GM19035 (cell line): ENCODE results near the gene AIF1L.

ENCODE experiments used
- ATAC-seq: cut with Tn5 transposase; IDR thresholded peaks from one replicate; pipeline ENCODE4 v1.9.1; 2021; ENCODE audit not compliant: unreplicated experiment

The AIF1L gene

DNA sequence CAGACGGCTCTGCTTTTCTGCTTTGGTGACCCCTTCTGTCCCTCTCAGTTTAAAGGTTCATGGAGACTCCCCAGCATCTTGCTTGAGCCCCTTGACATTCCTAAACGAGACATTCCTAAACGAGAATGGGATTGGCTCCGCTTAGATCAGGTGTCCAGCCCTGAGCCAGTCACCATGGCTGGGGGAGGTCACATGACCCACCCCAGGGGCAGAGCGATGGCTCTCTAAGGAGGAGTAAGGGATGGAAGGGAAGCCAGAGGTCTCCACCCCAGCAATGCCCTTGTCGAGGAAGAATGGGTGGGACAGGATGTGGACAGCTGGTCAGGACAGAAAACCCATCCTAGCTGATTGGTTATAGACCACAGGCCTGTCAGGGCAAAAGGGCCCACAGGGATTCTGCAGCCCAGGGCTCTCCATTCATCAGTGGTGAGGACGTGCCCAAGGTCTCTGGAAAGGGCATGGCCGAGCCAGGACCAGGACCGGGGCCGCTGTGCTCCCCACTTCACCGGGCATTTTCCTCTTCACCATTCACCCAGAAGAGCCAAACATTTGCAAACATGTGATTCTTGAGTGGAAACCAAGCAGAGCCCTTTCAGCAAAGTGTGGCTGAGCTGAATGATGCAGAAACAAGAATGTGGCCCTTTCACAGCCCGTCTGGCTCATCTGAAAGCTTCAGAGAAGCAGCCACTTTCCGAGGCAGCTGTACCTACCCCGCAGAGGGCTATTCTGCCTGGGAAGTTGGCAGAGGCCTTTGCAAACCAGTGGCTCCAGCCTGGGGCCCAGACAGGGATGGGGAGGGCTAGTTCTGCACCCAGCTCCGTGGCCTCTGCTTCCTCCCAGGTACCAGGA lies 19.8 kb upstream of the AIF1L start:
- ATAC-seq = no peak

DNA sequence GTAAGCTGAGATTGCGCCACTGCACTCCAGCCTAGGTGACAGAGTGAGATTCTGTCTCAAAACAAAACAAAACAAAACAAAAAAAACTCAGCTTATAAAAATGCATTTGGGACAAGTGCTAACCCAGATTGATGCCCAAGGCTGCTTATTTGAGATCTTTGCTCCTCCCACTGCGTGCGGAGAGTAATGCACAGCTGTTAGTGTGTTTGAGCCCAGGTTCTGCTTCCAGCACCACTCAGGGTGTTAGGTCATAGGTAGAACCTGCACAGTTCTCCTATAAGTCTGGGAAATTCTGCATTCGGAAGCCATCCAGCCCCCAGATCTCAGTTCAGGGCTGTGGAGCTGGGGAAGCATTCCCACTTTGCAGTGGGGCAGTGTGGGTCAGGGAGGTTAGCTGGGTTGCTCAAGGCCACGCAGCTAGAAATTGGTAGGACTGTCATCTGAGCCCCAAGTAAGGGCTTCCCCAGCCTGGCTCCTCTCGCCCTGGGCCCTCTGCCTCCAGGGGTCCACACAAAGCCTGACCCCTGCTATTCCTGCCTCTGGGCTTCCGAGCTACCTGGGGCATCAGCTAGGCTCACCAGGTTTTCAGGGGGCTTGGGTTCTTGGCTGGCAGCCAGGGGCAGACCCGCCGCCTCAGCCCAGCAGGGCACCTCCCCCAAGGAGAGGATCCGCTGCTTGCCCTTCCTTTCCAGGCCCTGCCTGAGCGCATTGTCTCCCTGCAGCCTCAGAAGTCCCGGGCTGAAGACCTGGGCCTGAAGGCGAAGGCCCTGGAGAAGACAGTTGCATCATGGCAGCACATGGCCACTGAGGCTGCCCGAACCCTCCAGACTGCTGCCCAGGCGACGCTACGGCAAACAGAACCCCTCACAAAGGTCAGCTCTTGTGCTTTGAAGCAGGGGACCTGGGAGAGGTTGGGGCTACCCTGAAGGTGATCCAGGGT lies 17.6 kb upstream of the AIF1L start:
- ATAC-seq = no peak

GRCh38 chr9:131080589-131080988 lies 15.7 kb upstream of the AIF1L start:
- no peak for ATAC-seq

DNA sequence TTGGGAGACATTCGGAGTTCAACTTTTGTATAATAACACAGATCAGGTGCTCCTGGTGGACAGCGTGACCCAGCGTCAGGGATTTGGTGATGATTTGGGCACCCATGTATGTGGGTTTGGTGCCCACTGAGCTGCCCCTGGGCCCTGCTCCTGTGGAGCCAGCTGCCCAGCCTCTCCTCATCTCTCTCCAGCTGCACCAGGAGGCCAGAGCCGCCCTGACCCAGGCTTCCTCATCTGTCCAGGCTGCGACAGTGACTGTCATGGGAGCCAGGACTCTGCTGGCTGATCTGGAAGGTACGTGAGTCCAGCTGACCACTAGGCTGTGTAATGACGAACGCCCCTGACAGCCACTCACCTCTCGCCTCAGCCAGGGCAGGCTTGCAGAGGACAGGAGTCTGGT lies 14.5 kb upstream of the AIF1L start:
- no peak for ATAC-seq

DNA sequence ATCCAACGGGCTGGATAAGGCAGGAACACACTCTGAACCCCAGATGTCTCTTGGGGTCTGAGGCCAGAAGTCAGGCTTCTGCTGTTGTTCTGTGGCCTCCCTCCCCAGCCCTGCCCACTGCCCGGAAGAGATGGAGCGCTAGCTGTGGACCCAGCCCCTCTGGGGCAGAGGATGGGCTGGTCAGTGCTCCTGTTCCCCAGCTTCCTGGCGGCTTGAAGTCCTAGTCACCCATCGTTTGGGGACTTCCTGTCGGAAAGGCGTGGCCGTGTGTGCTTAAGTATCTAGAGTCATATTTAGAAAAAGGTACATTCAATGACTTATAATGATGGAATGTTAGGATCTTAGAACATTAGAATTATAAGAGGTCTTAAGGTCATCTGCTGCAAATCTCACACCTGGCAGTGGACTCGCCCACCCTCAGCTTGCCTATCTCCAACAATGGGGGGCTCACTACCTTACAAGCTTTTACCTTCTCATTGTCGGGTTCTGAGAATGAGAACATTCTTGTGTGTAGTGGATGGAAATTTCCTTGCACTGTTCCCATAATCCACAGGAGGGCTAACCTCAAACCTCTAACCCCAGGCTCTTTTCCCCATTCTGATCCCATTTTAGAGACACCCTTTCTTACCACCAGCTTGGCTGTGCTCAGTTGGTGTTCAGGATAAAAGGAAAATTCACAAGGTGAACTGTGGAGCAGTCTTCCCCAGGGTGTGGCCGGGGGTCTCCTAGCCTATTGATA lies 13.4 kb upstream of the AIF1L start:
- no peak for ATAC-seq

DNA sequence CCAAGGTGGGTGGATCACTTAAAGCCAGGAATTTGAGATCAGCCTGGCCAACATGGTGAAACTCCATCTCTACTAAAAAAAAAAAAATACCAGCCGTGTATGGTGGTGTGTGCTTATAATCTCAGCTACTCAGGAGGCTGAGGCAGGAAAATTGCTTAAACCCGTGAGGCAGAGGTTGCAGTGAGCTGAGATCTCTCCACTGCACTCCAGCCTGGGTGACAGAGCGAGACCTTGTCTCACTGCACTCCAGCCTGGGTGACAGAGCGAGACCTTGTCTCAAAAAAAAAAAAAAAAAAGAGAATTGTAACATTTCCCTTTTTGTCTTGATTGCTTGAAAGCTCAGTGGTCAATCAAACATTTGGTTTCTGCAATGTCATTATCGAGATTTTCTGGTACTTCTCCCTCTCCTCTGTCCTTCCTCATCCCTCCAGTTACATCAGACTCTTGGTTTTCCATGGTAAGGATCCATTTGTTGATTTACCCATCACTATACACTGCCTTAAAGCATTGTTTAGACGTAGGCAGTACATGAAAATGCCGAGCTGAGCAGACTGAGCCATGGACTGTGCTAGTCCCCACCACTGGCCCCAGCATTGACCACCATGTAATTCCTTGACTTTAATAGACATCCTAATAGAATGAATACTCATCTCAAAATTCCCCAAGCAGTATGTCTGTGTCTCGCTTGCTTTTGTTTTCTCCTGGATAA lies 11.5 kb upstream of the AIF1L start:
- ATAC-seq = no peak

DNA sequence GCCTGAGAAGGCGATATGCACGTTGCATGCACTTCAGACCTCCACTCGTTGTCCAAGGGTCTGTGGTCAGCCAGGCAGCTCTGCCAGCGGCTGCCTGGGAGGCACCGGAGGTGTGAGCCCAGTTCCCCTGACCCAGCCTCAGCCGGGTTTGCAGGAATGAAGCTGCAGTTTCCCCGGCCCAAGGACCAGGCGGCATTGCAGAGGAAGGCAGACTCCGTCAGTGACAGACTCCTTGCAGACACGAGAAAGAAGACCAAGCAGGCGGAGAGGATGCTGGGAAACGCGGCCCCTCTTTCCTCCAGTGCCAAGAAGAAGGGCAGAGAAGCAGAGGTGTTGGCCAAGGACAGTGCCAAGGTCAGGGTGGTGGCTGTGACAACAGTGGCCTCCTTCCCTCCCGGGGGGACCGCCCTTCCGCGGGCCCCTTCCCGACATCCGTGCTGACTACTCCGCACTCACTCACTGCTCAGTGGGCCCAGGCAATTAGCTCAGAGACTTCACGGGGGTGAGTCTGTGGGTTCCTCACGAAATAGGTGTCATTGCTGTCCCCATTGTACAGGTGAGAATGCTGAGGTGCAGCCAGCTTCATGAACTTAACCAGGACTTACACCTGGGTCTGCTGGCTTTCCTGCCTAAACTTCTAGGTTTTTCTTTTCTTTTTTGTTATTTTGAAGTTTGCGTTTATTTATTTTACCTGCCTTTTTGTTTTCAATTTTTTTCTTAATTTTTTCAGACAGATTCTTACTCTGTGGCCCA lies 10.8 kb upstream of the AIF1L start:
- no peak for ATAC-seq

- no peak for ATAC-seq
Observed at GRCh38 chr9:131087354-131087893, 8.9 kb upstream of the AIF1L start.

GRCh38 chr9:131090025-131090787 lies 6.1 kb upstream of the AIF1L start:
- no peak for ATAC-seq

- no peak for ATAC-seq
Observed at GRCh38 chr9:131091352-131091992, 4.9 kb upstream of the AIF1L start.

DNA sequence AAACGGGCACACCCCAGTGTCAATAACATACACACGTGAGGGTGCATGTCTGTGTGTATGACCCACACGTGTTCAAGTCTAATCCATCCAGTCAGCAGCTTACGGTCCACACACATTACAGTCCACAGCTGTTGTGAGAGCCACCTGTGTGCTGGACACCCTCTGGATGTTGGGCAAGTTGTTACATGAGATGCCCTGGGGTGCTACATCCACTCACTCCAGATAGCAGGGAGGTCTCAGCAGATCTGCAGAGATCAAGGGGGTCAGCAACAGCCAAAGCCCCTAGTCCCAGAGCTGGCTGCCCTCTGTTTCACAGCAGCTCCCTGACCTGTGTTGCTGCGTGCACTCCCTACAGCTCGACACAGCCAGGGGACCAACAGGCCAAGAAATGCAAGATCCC lies 4.3 kb upstream of the AIF1L start:
- no peak for ATAC-seq

- no peak for ATAC-seq
Observed at GRCh38 chr9:131092548-131093440, 3.5 kb upstream of the AIF1L start.

DNA sequence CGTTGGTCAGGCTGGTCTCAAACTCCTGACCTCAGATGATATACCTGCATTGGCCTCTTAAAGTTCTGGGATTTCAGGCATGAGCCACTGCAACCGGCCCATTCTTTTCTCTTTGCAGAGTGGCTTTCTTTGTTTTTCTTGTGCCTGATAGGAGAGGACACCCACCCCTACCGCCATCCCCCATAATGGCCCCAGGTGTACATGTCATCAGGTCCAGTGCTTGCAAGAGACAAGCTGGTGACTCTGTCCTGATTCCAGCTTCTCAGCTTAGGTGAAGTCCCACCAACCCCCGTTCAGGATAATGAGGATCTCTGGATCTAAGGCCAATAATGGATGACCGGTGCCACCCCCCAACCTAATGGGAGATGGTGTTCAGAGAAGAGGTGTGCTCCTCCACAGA lies 2.3 kb upstream of the AIF1L start:
- no peak for ATAC-seq

GRCh38 chr9:131094622-131095021 lies 1.7 kb upstream of the AIF1L start:
- ATAC-seq = no peak

DNA sequence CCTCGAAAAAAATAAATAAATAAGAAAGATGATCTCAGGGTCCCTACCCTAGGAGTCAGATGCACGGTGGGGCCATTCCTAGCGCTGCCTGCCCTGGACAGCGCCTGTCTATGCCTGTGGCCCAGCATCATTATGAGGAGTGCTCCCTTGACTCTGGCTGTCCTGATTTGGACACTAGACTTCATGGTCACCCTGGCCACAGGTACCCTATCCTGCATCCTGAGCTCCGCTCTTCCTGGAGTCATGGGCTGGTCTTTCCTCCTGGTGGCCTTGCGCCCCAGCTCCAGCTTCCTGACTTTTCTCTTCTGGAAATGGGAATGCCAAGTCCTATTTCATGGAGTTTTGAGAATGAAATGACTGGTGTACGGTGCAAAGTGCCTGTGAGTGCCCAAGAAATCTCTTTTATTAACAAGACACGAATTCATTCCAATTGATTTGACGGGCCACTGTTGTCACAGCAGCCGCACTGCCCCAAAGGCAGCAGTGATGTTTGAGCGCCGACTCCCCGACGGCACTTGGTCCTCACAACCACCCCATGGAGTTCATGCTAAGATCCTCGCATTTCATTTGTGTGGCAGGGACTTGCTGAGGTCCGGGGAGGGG lies 564 bp upstream of the AIF1L start:
- ATAC-seq = no peak

DNA sequence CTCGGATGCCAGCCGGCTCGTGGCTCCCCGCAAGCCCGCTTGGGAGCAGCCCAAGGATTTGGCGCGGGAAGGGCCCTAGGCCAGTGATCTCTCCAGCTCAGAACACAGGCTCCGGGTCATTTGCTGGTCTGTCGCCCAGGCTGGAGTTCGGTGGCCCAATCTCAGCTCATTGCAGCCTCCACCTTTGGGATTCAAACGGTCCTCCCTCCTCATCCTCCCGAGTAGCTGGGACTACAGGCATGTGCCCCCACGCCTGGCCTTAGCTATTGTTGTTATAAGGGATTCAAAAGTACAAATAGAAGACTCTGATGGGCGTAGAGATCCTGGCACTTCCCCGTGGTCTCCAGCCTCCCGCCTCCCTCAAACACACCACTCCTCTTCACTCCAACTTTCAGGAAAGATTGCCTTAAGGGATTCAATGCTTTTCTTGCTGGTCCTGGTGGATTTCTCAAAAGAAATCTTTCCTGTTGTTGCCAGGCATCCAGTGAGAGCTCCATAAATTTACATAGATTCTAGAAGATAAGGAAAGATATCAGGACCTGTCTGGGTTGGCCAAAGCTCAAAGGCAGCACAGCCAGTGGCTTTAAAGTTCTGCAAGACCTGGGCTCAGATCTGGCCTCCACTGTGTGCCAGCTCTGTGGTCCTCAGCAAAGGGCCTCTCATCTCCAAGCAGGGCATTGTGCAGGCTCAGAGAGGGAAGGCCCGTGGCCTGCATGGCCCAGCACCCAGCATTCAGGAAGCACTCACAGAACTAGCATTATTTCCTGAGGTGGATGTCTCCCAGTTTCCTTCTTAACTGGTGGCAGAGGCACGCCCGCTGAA lies 1.0 kb downstream of the AIF1L start:
- no peak for ATAC-seq
